Spleen (tissue), 11 donors: Measurements from ENCODE around the gene MEIS2. TPM values are rescaled to one million over a fixed set of nuclear protein-coding genes. Genes with fewer than 3 reads are reported as not detected.

ENCODE experiments used
- DNase-seq: peaks from one replicate; pipeline ENCODE4 v3.0.0-alpha.2; 2020
- H3K27ac ChIP-seq, 8 donors: fragments of 200-600 bp; sonication (generic) in 7 of 8; 1 replicate in 4 of 8; 2 replicates in 4 of 8; pipeline versions ENCODE4 v1.5.0 to v1.8.0; 2016 to 2021; ENCODE audit warnings: inconsistent platforms in 4 of 8, mild to moderate bottlenecking in 4 of 8, moderate library complexity in 1 of 8
- H3K27me3 ChIP-seq, 7 donors: fragments of 200-600 bp; sonication (generic) in 6 of 7; replicated peaks in 1 of 7; 1 replicate in 4 of 7; 2 replicates in 3 of 7; pipeline versions ENCODE4 v1.5.0 to v1.8.0; 2016 to 2021; ENCODE audit warnings: inconsistent platforms in 3 of 7, mild to moderate bottlenecking in 1 of 7
- H3K36me3 ChIP-seq, 6 donors: fragments of 200-600 bp; sonication (generic) in 5 of 6; 1 replicate in 4 of 6; 2 replicates in 2 of 6; pipeline versions ENCODE4 v1.5.0 to v1.8.0; 2016 to 2021; ENCODE audit warnings: inconsistent platforms in 2 of 6
- H3K4me1 ChIP-seq, 6 donors: fragments of 200-600 bp; sonication (generic) in 5 of 6; 1 replicate in 3 of 6; 2 replicates in 3 of 6; pipeline versions ENCODE4 v1.5.0 to v1.8.0; 2016 to 2021; ENCODE audit warnings: inconsistent platforms in 3 of 6
- H3K4me3 ChIP-seq, 8 donors: fragments of 200-600 bp; sonication (generic) in 7 of 8; 1 replicate in 4 of 8; 2 replicates in 4 of 8; pipeline versions ENCODE4 v1.5.0 to v1.8.0; 2016 to 2021; ENCODE audit warnings: inconsistent platforms in 4 of 8, mild to moderate bottlenecking in 4 of 8, moderate library complexity in 2 of 8
- H3K9me3 ChIP-seq, 8 donors: fragments of 200-600 bp; sonication (generic) in 7 of 8; 1 replicate in 4 of 8; 2 replicates in 4 of 8; pipeline versions ENCODE4 v1.5.0 to v1.8.0; 2016 to 2021; ENCODE audit warnings: inconsistent platforms in 4 of 8
- POLR2A ChIP-seq, 3 donors: fragments of 450-650 bp; IDR thresholded peaks; one replicate each; pipeline ENCODE4 v1.5.1; 2017; ENCODE audit warnings: antibody characterized with exemption in 3 of 3, mild to moderate bottlenecking in 1 of 3
- POLR2AphosphoS5 ChIP-seq, 3 donors: sonication (generic); formaldehyde crosslinking; IDR thresholded peaks; one replicate each; pipeline ENCODE4 v1.5.1; 2017; ENCODE audit warnings: antibody characterized with exemption in 3 of 3
- WGBS, 5 donors: extraction: QIAGEN DNeasy Blood & Tissue Kit in 3 of 5; methylation state at CpG; one replicate each; pipeline versions ENCODE4 v1.1.5 to v1.1.7; 2013 to 2018; 5-methylcytosine and 5-hydroxymethylcytosine counted together
- intact Hi-C: fragments of 100-400 bp; cut with DNase I; formaldehyde crosslinking; loops from one replicate; pipeline ENCODE4 v1.15.0; 2023; ENCODE audit warnings: low total_unique reads
- polyA plus RNA-seq, 3 donors: library from polyadenylated mRNA; stranded (reverse); fragments of 200-250 nt; gene quantifications; one replicate each; pipeline ENCODE4 v1.2.1, GENCODE V29; 2013
- total RNA-seq, 7 donors: library from RNA; depleted of rRNA in 3 of 7; stranded (reverse); fragments of >200 nt in 3 of 7; fragmentation: NEBNext Ultra II Directional in 4 of 7; extraction: Animal tissue kit (Norgen Biotek cat#: 25700) in 4 of 7; gene quantifications; one replicate each; pipeline versions ENCODE4 v1.1.0 to v1.2.1, GENCODE V29; 2016 to 2021
- TF ChIP-seq, protein P1 (sequence below), 11 experiments: fragments of 200-600 bp in 7 of 11; fragments of 450-650 bp in 4 of 11; sonication (generic) in 4 of 11; IDR thresholded peaks in 8 of 11; conservative IDR thresholded peaks in 3 of 11; 1 replicate in 7 of 11; 2 replicates in 4 of 11; pipeline versions ENCODE4 v1.4.0 to v1.8.0; 2016 to 2021; ENCODE audit warnings: antibody characterized with exemption in 11 of 11, inconsistent platforms in 4 of 11, mild to moderate bottlenecking in 1 of 11
- donor health status: healthy with polysubstance abuse.
- donor health status: DM: no; HTN: no; CAD: no; lungs with moderate emphysema.
- donor health status: DM: no; HTN: no; CAD: no.
- donor health status: Bipolar disorder and iron deficiency.
- donor health status: healthy.
- donor health status: DM: no; HTN: no; CAD: no.
- donor health status: DM: yes; HTN: yes; CAD: no.

Gene MEIS2
- total and polyA plus RNA-seq, 10 donors = 2.6 to 57.2 (median 23.5) TPM

DNA sequence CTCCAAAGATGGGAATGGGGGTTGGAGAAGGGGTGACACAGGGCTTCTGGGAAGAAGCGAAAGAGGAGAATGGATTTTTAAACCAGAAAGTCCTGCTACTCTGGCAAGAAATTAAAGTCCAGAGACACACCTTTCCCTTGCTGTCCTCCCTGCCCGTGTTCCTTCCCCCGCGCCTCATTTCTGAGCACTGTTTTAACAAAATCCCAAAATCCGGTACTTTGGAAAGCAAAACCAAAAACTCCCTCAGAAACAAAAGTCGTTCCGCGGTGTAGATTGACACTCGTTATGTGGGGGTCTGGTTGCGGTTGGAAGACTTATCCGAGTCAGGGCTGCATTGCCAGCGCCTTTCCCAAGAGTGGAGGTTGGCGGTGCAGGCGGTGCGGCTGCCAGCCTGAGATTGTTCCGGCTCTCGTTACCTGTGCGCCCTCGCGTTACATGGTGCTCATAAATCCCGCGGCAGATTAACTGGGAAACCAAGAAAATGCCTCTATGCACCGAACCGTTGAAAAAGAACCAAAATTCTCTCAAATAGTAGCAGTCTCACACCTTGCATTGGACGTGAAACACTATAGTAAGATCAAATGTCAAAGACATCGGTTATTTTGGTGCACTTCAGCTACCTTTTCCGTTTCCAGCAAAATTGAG is 217.7 kb downstream of the MEIS2 start:
- Histone ChIP-seq H3K27me3 (peaks cover 8 to 100% (median 86%) of the 10 kb centered on the region in 7 donors), H3K27ac (no peak overlapping the region), H3K4me3 (peak overlapping the region in 6 of 8 donors; percentile 2 to 48 (median 21)), H3K4me1 (peaks cover 0 to 37% (median 17%) of the 10 kb centered on the region in 6 donors), H3K9me3 (no peaks in the 10 kb centered on the region), H3K36me3 (no peaks in the 10 kb centered on the region)
- WGBS, 5 donors = 6 to 9% (median 8%) methylated on average over 27 of the region's 27 CpGs
- TF ChIP-seq POLR2AphosphoS5 (IDR thresholded peaks at IDR 0.05) (peak in 2 of 3 donors; percentile 32 to 46), POLR2A (IDR thresholded peaks at IDR 0.05) (no peak)
- intact Hi-C loops = loop anchor here (10.0 kb wide), 1 partner anchor 222 kb away; the partner anchor contains the start of gene MEIS2
- DNase-seq = no peak

DNA sequence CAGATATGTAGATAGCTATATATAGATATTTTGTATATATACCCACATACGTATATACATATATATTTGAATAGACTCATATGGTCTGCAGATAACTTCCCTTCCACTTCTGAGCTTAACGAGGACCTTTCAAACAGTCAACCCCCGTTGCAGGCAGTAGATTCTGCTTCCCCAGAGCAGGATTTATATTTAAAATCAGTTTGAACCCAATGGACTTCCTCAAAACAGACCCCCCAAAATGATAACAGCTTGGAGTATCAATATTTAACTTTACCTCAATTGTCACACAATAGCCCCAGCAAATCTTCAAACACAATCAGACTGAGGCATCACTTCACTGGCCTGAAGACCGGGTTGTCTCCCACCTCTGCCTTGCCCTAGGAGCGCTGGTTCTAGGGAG is 218.3 kb downstream of the MEIS2 start:
- no peak overlapping the region for H3K27ac ChIP-seq
- TF ChIP-seq POLR2A (IDR thresholded peaks at IDR 0.05) = no peak
- no peak for TF ChIP-seq POLR2AphosphoS5 (IDR thresholded peaks at IDR 0.05)
- TF ChIP-seq, protein P1, sequence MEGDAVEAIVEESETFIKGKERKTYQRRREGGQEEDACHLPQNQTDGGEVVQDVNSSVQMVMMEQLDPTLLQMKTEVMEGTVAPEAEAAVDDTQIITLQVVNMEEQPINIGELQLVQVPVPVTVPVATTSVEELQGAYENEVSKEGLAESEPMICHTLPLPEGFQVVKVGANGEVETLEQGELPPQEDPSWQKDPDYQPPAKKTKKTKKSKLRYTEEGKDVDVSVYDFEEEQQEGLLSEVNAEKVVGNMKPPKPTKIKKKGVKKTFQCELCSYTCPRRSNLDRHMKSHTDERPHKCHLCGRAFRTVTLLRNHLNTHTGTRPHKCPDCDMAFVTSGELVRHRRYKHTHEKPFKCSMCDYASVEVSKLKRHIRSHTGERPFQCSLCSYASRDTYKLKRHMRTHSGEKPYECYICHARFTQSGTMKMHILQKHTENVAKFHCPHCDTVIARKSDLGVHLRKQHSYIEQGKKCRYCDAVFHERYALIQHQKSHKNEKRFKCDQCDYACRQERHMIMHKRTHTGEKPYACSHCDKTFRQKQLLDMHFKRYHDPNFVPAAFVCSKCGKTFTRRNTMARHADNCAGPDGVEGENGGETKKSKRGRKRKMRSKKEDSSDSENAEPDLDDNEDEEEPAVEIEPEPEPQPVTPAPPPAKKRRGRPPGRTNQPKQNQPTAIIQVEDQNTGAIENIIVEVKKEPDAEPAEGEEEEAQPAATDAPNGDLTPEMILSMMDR (IDR thresholded peaks at IDR 0.05 in 8 of 11, conservative IDR thresholded peaks at IDR 0.05 in 3 of 11) = no peak
- WGBS, 5 donors = 22 to 33% (median 25%) methylated on average over 5 of the region's 5 CpGs
- H3K27me3 ChIP-seq = peaks cover 8 to 100% (median 81%) of the 10 kb centered on the region in 7 donors
- H3K4me1 ChIP-seq = peaks cover 0 to 36% (median 17%) of the 10 kb centered on the region in 6 donors
- DNase-seq = no peak
- no peak overlapping the region for H3K4me3 ChIP-seq
- intact Hi-C loops = loop anchor here (10.0 kb wide), 1 partner anchor 223 kb away; the partner anchor contains the start of gene MEIS2
- no peaks in the 10 kb centered on the region for H3K36me3 ChIP-seq
- H3K9me3 ChIP-seq = no peaks in the 10 kb centered on the region

DNA sequence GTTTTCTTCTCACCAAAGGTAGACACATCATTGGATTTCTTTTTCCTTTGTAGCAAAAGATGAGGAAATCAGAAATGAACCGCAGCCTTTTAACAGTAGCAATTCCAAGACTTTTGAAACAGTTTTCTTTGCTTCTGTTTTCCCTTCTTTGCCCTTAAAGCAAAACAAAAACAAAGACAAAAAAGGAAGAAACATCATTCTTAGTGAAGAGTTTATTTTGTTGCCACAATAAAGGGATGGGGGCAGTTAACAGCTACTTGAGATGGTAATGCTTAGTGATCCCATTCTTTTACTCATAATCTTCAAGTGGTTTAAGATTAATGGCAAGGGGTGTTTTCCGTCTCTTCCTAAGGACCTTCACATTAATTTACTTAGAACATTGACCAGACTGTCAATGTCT is 218.8 kb downstream of the MEIS2 start:
- WGBS, 5 donors = 26 to 46% (median 39%) methylated on average over 2 of the region's 2 CpGs
- H3K36me3 ChIP-seq = no peaks in the 10 kb centered on the region
- peaks cover 8 to 100% (median 78%) of the 10 kb centered on the region in 7 donors for H3K27me3 ChIP-seq
- intact Hi-C loops = loop anchor here (10.0 kb wide), 1 partner anchor 223 kb away; the partner anchor contains the start of gene MEIS2
- no peak overlapping the region for H3K27ac ChIP-seq
- H3K4me3 ChIP-seq = no peak overlapping the region
- DNase-seq = no peak
- no peaks in the 10 kb centered on the region for H3K9me3 ChIP-seq
- peaks cover 0 to 36% (median 17%) of the 10 kb centered on the region in 6 donors for H3K4me1 ChIP-seq
- TF ChIP-seq, protein P1 (IDR thresholded peaks at IDR 0.05 in 8 of 11, conservative IDR thresholded peaks at IDR 0.05 in 3 of 11) = no peak
- TF ChIP-seq POLR2A (IDR thresholded peaks at IDR 0.05) (no peak), POLR2AphosphoS5 (IDR thresholded peaks at IDR 0.05) (no peak)

DNA sequence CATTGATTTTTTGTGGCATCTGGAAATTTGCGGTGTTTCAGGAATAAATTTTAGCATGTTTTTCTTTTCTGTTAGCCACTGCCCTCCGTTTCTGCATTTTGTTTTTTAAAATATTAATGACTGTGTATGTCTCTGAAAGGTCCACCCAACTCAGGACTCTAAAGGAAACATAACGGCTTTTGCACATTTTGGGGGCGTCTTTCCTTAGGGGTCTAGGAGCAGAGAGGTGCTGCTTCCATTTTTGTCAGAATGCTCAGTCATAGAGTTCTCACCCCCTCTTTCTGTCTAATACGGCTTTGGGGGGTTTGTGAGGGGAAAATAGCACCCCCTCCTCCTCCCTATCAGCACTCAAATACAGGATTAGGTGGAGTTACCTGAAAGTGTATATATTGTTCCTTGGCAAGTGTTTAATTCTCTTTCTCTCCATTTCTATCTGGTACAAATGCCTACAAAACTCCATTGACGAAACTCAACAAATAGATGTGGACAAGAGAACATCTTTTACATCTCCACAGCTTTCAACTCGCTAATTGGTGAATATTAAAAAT is 219.4 kb downstream of the MEIS2 start:
- no peak for TF ChIP-seq POLR2AphosphoS5 (IDR thresholded peaks at IDR 0.05)
- TF ChIP-seq, protein P1 (IDR thresholded peaks at IDR 0.05 in 8 of 11, conservative IDR thresholded peaks at IDR 0.05 in 3 of 11) = no peak
- TF ChIP-seq POLR2A (IDR thresholded peaks at IDR 0.05) = no peak
- H3K36me3 ChIP-seq = no peaks in the 10 kb centered on the region
- no peaks in the 10 kb centered on the region for H3K9me3 ChIP-seq
- H3K4me1 ChIP-seq = peaks cover 0 to 36% (median 17%) of the 10 kb centered on the region in 6 donors
- no peak for DNase-seq
- peaks cover 8 to 100% (median 77%) of the 10 kb centered on the region in 7 donors for H3K27me3 ChIP-seq
- WGBS, 5 donors = 26 to 36% (median 29%) methylated on average over 7 of the region's 7 CpGs
- intact Hi-C loops = loop anchor here (10.0 kb wide), 1 partner anchor 224 kb away; the partner anchor contains the start of gene MEIS2
- H3K4me3 ChIP-seq = no peak overlapping the region
- H3K27ac ChIP-seq = no peak overlapping the region
